NCI-H345 treated with DMSO at 0.1 percent for 48 hours (cell line): ENCODE data around the gene PCID2.

Experiments
- DNase-seq: peaks from one replicate; lab custom pipeline; 2025; ENCODE audit not compliant: unreplicated experiment; lab: John Stamatoyannopoulos, UW

Gene PCID2

DNA sequence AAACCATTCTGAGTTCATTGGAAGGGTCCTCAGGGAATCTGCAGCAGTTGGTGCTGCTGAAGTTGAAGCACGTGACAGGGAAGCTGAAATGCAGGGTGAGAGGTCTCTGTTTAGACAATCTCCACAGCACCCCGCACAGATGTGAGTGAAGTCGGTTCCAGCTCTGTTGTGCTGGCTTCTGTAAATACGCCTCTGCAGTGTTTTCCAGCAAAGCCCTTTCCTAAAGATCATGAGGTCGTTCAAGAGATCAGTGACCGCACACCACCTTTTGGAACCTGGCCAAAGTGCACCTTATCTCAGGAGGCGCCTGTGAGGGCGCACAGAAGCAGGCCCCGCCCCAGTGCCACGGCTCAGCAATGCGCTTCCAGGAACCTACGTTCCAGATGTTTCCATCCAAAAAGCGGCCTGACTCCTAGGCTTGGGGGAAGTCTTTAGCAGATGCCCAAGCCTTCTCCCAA is 11.7 kb upstream of the PCID2 start:
- DNase-seq: no peak

DNA sequence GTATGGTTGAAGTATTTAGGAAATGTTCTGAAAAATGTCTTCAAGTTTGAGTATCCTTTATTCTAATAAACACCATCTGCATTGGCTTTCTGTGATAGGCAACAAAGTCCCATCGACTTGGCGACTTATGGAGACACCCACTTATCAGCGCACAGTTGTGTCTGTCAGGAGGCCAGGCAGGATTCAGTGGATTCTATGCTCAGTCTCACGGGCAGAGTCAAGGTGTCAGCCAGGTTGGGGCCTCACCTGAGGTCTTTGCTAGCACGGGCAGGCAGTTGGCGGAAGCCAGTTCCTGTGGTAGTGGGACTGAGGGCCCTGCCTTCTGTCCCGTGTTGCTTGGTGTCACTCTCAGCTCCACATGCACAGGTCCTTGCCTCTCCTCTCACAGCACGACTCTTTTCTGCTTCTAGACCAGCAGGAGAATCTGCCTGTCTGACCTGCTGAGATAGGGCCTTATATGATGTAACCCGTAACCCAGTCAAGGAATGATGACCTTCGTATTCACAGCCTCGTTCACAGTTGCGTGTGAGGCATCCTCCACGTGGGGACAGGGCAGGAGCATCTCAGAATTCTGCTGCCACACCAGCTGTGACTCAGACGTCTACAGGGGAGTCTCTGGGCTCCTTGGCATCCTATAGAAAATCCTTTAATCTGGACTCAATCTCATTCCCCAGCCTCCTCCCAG is 10.9 kb upstream of the PCID2 start:
- no peak for DNase-seq

DNA sequence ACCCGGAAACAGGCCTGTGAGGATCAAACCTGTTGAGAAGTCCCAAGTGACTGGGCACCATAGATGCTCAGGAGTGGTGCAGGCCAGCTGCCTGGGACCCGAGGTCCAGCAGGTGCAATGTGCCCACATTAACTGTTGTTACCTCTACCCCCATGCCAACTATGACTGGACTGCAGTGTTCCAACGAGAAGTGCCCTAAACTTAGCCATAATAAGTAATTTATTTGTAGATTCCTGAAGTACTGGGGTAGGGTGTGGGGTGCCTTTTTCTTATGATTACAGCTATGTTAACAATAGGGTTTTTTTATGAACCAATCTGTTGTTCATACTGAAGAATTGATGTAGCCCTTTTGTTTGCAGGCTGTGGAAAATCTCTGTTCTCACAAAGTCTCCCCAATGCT is 10.1 kb upstream of the PCID2 start:
- no peak for DNase-seq

DNA sequence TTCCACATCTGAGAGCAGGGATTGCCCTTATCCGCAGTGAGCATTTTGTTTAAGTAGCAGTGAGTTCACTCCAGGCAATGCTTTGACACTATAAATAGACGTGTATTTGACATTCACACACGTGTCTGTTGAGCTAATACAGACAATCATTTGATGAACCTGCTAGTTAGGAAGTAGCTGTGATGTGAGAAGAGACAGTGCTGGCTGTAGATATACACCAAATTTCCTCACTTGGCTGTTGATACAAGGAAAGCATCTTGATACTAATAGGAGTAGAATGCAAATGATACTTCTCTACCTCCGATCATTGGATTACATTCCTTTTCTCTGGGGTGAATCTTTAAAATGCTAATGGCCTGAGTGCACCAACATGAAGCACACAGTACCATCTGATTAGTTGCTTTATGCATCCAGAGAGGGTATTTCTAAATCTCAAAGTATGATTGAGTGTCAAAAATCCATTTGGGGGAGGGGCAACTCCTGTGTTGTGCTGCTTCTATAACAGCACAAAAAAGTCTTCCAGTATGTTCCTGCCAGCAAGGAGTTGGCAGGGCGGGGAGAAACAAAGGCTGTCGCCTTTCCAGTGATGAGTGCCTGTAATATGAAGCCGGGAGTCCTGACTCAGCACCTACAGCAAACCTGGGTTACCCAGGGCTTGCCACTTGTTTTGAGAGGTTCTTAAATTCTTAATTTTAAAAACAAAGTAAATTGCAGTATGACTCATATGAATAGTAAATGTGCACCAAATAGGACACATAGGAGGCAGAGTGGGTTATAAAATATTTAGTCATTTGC is 8.0 kb upstream of the PCID2 start:
- no peak for DNase-seq

DNA sequence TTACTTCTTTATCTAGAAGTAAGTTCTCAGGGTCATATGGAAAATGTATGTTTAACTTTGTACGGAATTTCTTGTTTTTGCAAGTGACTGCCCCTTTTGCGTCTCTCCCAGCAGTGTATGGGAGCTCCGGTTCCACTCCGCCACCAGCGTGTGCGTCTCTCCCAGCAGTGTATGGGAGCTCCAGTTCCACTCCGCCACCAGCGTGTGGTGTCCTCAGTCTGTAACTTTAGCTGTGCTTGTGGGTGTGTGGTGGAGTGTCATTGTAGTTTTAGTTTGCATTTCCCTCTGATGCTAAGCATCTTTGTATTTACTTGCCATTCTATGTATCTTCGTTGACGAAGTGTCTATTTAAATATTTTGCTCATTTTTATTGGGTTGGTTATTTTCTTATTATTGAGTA is 3.3 kb upstream of the PCID2 start:
- no peak for DNase-seq

DNA sequence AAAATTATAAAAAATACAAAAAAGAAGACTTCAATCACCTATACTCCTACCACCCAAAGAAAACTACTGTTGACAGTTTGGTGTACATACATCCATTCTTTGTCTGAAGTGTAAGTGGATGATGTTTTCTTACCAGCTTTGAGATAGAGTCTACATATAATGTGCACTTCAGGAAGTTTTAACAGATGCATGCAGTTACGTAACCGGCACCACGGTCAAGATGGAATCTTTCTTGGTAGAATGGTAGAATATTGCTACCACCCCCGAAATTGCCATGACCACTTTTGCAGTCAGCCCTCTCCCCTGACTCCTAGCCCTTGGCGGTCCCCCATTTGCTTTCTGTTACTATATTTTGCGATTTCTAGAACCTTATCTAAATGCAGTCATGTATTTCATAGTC is 2.4 kb upstream of the PCID2 start:
- DNase-seq: no peak

DNA sequence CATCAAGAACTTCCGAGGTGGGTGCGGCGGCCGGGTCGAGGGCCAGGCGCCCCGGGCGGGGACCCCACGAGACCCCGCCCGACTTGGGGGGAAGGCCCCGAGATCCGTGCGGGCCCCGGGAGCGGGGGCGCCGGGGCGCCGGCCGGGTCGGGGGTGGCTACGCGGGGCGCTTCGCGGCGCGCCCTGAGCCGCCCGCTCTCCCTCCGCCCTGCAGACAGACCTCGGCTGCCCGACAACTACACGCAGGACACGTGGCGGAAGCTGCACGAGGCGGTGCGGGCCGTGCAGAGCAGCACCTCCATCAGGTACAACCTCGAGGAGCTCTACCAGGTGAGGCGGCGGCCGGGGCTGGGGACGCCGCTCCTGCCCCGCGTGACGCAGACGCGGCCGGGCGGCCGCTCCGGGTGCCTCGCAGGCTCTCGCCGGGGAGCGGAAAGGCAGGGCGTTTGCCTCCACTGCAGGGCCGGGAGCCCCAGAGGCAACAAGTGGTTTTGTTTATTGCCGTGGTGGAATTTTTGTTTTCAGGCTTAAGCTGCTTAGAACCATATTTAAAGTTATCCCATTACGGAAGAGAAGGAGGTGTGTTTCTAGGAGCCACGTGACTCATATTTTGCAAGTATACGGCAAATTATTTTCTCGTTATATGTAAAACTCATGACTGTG is 1.4 kb upstream of the PCID2 start:
- DNase-seq: no peak

DNA sequence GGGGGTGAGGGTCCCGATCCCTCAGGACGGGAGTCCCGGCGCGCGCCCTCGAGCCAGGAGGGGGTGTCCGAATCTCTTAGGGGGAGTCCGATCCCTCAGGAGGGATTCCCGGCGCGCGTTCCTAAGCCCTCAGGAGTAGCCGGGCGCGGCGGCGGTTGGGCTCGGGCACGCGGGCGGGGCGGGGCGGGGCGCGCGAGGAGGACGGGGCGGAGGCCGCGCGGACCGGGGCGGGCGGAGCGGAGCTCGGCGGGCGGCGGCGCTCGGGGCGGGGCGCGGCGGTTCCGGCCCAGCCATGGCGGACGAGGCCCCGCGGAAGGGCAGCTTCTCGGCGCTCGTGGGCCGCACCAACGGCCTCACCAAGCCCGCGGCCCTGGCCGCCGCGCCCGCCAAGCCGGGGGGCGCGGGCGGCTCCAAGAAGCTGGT is 878 bp upstream of the PCID2 start, which contains the start of gene CUL4A:
CUL4A (plus strand) TSS at position 278 of the 423 bp plus-strand sequence; CDS start at position 293, 15 bp downstream.
- DNase-seq: peak; percentile 28

DNA sequence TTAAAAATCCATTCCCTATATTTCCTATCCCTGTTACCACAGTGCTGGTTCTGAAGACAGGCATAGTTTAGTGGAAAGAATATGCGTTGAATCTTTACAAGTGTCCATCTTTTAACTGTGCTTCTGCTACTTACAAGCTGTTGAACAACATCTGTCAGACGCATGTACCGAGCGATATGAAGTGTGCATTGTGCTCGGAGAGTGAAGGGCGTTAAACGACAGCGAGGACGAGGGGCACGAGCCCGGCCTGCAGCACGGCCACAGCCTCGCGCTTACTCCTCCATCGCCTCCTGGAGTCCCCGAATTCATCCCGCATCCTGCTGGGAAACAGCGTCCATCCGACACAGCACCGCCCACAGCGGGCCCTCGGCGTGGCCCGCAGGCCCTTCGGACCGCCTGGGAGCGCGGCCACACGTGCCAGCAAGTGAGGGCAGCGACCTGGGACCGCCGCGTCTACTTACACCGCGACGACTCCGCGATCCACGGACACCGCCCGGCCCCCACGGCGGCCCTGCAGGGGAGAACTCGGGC is 514 bp downstream of the PCID2 start:
- no peak for DNase-seq

DNA sequence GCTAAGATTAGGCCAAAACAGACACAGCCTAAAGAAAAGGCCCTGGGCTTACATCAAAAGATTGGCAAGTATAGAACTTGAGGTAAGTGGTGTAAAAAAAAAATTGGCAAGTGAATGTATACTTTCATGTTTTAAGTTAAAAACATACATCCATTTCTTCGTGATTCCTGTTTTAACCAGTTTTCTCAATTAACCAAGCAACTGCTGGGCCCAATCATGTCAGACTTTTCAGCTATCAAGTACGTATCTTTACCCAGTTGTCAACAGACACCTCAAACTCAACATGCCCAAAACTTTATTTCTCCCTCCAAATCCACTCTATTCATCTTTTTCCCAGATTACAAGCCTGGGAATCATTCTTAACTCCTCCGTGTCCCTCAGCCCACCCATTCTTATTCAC is 1.0 kb downstream of the PCID2 start:
- DNase-seq: no peak

DNA sequence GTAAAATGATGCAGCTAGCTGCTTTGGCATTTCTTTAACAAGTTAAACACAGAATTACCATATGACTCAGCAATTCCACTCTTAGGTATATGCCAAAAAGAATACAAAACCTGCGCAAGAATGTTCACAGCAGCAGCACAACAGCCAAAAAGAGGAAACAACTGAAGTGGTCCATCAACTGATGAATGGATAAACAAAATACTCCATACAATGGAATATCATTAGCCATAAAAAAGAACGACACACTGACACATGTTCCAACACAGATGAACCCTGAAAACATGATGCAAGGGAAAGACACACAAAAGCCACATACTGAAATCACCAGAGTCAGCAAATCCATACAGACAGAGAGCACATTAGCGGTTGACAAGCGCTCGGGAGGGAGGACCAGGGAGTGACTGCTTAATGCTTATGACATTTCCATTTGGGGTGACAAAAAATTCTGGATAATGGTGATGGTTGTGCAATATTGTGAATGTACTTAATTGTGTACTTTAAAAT is 3.0 kb downstream of the PCID2 start:
- no peak for DNase-seq

DNA sequence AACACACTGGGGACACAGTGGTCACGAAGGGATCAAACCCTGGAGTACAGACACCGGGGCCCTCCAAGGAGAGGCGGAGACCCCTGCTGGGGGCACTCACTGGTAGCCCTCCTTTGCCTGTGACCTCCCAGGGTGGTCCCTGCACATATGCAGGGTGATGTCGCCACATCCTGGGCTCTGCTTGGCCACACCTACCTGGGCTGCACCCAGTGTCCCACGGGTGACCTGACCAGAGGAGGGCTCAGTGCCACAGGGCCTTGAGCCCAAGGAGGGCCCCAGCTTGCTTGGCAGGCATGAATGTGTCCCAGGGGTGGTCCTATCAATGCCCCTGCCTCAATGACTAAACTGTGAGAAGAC is 4.1 kb downstream of the PCID2 start:
- no peak for DNase-seq

DNA sequence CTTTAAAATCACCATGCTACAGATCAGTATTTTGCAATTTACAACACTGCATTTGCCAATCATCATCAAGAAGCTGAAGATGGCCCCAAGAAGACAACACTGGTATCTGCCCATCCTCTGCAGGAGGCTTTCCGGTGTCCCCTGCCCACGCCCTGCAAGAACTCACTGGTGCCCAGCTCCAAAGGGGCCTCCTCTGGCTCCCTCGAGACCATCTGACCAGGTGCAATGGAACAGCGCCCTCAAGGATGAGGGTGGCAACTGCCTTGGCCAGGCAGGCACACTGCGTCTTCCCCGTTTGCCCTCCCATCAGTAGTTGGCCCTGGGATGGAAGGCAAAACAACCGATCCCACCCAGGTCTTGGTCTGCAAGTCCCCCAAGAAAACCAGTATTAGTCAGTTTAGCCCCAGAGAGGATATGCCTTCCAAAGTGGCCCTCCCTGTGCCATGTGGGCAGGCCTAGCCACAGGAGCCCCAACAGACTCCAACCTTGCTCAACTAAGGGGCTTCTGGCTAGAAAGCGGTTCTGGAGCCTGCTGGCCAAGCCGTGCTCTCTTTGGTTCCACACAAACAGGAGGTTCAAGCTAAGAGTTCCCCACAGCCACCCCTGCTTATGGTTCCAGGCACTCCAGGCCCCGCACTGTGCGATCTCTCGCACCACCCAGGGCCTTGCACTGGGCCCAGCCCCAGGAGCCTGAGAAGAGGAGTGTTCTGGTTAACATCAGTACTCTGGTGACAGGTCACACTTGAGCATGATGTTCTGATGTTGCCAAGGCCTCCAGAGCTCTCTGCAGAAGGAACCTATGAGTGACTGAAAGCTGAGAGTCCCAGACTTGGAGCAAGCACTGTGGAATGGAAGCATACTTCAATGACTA is 4.7 kb downstream of the PCID2 start:
- no peak for DNase-seq

DNA sequence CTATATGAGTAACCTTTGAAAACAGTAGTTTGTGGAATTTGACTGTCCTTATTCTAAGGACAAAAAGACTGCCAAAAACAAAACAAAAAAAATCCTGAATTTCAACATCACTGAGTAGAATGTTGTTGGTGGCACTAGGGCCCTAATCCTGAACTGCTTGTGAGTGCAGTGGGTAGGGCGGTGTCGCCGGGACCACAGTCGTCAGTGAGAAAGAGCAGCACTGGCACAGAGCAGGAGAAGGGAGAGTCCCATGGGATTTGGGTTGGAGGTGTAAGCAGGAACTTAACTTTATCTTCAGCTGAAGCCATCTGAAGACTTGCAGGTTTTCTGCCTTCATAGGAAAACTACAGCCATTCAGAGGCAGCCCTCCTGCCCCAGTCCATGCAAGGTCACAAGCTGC is 5.6 kb downstream of the PCID2 start:
- DNase-seq: no peak

DNA sequence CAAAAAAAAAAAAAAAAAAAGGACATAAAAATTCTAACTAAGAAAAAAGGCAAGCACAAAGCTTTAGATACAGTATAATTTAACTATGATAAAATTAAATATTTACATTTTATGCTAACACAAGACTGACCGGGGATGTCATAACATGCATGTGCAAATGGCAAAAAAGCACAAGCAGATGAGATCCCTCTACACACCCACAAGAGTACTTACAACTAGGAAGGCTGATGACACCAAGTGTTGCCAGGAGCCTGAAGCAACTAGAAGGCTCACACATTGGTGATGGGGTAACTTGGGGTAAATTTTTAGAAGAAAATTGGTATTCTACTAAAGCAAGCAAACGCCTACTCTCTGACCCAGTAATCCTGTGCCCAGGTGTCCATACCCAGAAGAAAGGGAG is 6.7 kb downstream of the PCID2 start:
- no peak for DNase-seq

DNA sequence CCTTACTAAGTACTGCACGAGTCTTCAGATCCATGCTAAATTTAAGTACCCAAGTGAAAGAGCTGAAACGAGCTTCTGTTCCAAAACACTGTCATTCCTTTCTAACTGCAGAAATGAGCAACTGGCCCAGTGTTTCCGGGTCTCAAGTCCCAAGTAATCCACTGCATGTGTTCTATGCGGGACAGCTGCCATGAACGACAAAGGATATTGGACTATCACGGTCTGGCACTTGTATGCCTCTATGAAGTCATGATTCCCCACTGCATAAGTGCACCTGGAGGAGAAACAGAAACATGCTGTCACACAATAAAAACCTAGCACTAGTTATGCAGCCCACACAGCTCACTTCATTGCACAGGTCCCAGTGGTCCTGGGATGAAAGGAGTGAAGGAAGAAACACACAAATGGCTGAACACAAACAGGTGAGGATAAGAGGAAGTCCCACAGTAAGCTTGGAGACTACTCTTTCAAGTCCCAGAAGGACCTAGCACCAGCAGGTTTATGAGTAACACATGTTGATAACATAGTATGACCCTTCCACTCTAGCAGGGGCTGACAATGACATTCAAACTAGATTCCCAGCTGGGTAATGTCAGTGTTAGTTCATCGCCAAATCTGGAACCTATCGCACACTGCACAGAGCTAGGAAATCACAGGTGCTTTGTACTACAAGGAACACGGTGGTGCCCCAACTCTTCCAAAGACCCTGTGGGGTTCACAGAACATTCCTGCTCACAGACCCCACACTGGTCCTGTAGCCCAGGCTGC is 11.3 kb downstream of the PCID2 start:
- DNase-seq: no peak

DNA sequence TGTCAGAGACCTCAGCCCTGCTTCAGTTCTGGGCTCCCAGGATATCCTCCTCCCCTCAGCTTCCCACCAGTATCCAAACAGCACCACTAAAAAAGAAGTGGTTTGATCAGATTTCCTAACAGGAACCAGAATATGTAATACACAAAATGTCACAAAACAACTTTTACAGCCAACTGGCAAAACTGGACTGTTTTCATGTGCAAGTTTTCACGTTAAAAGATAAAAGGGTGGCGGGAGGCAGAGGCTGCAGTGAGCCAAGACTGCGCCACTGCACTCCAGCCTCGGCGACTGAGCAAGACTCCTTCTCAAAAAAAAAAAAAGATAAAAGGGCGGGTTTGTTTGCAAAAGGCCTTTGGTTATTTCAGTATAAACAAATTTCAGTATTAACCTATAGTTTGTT is 13.1 kb downstream of the PCID2 start:
- DNase-seq: no peak

DNA sequence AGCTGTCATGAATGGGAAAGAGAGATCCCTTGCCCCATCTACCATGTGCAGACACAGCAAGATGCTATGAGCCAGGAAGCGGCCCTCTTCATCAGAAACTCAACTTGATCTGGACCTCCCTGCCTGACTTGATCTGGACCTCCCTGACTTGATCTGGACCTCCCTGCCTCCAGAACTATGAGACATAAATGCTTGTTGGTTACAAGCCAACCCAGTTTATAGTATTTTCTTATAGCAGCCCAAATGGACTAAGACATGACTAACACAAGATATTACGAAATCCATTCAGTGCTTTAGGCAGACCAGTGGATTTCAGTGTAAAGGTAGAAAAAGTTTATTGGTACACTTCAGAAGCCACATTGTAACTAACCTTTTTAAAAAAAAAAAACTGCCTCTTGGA is 15.6 kb downstream of the PCID2 start:
- no peak for DNase-seq

DNA sequence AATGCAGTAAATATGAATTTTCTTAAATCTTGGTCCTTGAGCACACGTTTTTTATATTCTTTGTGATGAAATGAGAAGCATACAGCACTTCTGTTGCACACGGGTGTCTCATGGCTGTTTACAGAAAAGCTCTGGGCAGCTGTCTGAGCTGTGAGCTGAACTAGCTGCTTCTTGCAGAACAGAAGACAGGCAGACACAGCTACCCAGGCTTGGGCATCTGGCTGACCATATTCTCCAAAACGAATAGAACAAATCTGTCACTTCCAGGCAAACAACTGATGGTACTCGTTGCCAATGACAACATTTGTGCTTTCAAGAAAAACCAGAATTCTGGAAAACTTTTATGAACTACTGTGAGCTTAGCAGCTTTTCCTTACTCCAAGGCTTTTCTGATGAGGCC is 16.2 kb downstream of the PCID2 start:
- DNase-seq: no peak

DNA sequence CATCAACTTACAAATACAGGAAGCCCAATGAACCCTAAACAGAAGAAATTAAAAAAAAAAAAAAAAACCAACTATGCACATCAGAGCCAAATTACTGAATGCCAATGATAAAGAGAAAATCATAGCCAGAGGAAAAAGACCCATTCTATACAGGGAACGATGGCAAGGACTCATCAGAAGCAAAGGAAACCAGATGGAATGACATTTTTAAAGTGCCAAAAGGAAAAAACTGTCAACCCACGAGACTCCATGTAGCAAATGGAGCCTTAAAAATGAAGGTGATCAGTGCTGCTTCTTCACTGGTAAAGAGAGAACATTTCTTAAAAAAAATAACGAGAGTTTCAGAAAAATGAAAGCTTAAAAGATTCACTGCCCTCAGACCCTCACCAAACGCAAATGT is 18.3 kb downstream of the PCID2 start:
- no peak for DNase-seq
